GM08714 (cell line): ENCODE data around the gene CAPZB.
"Not testable (repeated sequence)": the region's sequence is repeated elsewhere in the genome, so short reads cannot be mapped to it uniquely, and the experiment has no call there.

ENCODE experiments used
- H3K4me3 ChIP-seq: fragments of 200-500 bp; sonication (Bioruptor generic); 2 replicates; pipeline ENCODE4 v1.5.1; 2014; ENCODE audit warnings: mild to moderate bottlenecking, low read length, inconsistent platforms
- ZNF274 ChIP-seq: IDR thresholded peaks from 2 replicates; pipeline ENCODE4 v1.6.1; 2012; ENCODE audit warnings: mild to moderate bottlenecking, low read depth, low read length

The CAPZB gene

DNA sequence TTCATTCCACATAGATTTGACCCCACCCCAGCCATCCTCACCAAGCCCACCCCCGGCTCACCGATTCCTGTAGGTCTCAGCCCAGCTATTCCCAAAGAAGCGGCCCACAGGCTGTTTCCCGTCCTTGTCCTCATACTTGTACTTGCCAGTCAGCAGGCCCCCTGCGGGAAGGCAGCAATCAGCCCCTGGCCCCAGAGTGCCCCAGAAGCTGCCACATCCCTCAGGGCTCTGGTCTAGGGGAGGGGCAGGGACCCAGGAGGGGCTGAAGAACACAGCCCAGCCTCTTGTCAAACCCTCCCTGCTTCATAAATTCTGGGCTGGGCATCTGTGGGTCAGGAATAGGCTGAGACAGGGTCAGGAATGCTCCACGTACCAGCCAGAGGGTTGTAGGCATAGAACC, 178.4 kb downstream of the CAPZB start:
- H3K4me3 ChIP-seq = no peak overlapping the region
- TF ChIP-seq ZNF274 = no peak

DNA sequence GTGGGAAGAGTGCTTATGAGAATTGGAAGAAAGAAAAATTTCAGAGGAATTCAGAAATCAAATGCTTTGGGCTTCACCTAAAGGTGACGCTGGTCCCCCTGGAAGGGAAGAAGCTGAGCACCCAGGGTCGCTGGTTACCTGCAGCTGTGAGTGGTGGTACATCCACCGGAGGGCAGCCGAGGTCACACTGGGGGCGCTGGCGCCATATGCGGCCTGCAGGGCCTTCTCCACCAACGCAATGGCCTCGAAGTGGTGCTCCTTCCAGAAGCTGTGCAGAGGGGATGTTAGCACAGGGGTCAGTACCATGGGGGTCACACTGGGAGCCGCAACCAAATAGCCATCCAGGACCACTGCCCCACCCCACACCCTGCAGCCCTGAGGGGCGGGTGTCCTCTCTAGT, 179.5 kb downstream of the CAPZB start:
- no peak overlapping the region for H3K4me3 ChIP-seq
- TF ChIP-seq ZNF274 = no peak

DNA sequence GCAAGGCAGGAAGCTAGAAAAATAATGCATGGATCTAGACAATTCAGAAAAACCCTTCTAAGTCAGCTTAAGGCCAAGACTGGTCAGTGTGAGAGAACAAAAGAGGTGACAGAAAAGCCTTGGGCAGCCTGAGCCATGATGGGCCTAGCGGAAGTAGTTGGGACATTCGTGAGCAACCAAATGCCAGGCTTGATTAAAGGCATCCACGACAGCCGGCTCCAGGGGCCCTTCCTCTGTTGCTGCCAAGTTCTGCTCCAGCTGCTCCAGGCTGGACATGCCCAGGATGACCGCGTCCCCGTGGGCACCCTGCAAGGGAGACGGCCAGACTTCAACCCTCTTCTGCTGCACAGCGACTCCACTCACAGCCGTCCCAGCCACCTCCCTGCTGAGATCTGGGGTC, 181.3 kb downstream of the CAPZB start:
- H3K4me3 ChIP-seq = not testable (repeated sequence)

DNA sequence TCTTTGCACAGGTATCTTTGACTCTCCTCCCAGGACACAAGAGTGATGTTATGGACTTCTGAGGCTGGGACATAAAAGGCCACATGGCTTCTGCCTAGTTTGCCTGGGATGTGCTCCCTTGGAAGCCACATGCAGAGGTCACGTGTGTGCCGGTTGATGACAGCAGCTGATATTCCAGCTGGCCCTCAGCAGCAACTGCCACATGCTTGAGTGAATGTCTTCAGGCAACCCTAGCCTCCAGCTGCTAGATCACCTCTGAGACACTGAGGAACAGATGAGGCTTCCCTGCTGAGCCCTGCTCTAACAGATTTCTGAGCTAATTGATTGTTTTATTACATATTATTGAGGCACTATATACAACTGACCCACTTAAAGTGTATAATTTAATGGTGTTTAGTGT, 185.1 kb downstream of the CAPZB start:
- no peak for TF ChIP-seq ZNF274
- no peak overlapping the region for H3K4me3 ChIP-seq

DNA sequence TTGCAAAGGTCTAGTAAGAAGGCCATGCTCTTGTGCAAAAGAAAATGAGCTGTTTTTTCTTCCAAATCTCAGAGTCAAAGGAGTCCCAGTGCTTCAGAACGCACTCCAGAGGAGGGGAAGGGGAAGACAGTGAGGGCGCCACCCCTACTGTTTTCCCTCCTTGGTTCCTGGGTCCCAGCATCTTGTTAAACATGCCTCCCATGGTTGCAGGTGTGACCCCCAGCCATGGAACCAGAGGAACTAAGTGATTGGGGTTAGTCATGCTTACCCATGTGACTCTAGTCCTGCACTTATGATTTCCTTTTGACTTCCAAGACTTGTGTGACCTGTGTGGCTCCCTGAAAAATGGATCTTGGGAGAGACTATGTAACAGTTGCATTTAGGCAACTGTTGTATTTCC, 190.7 kb downstream of the CAPZB start:
- H3K4me3 ChIP-seq = no peak overlapping the region
- TF ChIP-seq ZNF274 = no peak

DNA sequence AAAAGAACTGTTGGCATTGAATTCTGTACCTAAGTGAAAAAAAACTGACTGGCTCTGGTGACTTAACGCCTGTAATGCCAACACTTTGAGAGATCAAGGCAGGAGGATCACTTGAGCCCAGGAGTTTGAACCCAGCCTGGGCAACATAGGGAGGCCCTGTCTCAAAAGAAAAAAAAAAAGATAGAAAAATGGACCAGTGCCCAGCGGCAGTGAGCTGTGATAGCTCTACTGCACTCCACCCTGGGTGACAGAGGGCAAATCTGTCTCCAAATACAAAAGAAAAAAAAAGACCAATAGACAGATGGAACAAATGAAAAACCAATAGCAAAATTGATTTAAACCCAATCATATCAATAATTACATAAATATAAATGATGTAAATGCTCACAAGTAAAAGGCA, 196.1 kb downstream of the CAPZB start:
- no peak overlapping the region; the same call in 1 of the 2 replicates for H3K4me3 ChIP-seq
- TF ChIP-seq ZNF274 = no peak
